ENCODE measurements around the gene PDGFC.

Gene PDGFC, protein sequence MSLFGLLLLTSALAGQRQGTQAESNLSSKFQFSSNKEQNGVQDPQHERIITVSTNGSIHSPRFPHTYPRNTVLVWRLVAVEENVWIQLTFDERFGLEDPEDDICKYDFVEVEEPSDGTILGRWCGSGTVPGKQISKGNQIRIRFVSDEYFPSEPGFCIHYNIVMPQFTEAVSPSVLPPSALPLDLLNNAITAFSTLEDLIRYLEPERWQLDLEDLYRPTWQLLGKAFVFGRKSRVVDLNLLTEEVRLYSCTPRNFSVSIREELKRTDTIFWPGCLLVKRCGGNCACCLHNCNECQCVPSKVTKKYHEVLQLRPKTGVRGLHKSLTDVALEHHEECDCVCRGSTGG

DNA sequence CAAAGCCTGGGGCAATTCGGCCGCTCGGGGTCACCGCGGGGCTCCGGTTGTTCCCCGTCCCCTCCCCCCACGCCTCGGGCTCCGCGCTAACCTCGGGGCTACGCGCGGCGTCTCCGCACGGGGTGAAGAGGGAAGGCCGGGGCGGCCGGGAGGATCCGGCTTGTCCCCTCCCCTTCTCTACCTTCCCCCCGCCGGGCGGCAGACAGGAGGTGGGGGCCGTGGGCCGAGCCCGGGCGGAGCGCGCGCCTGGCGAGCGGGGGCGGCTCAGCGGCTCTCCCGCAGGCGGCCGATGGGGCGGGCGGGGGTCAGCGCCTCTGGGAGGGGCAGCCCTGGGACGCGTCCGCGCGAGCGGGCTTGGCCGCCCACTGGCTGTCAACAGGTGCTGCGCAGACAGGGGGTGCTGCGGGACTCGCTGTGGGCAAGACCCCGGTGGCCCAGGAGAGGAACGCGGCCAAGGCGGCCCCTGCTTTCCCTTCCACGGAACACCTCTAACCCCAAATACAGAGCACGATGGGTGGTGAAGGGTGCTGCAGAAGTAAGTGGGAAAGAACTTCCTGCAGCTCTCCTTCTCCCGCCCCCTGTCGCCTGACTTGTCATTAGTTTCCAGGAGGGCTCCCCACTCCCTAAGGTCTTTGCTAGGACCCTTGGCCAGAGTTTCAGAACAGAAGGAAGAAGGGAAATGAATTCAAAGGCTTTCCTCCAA is at the start of gene PDGFC:
Gene PDGFC, minus strand, starts transcription at position 124 of the 703 bp plus-strand sequence. CDS start 896 bp downstream, outside the sequence.
- no peak for DNase-seq (ENCODE audit: low read depth)

DNA sequence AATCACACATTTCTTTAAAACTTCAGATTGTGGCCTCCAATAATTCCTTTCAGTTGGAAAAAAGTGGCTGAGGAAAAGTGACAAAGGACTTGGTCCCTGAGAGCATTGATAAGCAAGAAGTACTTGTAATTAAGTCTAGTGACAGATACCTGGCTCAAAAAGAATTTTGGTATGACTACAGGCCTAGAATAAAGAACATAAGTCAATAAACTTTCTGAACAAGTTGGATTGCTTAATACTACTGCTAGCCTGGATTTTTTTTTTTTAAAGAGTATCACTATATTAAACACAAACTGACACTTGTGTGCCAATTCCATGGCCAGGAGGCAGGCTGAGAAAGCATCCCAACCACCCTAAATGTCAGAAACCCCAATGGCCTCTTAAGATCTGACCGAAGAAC is 49.3 kb upstream of the PDGFC start:
- no peak for DNase-seq (ENCODE audit: low read depth)

DNA sequence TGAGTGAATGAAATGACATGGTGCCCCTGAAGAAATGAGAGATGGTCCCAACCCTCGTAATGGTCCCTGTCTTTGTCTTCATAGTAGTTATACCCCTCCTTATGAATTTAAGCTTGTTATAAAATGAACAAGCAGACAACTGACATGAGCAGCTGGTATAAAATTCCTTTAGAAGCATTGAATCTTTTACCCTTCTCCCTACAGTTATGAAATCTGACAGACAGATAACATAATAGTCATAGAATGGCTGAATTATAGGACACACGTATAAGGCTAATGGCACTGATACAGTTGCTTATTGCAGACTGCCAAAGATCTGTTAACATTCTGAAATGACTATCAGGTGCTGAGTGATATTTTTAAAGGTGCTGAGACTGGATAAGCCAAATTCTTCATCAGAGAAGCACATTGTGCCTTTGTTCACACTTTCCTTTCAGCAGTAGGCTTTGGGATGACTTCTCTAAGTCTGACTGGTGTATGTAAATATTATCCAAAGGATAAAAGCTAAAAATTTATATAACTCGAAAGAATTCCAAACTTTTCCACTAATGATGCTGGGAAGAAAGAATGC is 47.4 kb upstream of the PDGFC start:
- DNase-seq (ENCODE audit: low read depth): no peak

DNA sequence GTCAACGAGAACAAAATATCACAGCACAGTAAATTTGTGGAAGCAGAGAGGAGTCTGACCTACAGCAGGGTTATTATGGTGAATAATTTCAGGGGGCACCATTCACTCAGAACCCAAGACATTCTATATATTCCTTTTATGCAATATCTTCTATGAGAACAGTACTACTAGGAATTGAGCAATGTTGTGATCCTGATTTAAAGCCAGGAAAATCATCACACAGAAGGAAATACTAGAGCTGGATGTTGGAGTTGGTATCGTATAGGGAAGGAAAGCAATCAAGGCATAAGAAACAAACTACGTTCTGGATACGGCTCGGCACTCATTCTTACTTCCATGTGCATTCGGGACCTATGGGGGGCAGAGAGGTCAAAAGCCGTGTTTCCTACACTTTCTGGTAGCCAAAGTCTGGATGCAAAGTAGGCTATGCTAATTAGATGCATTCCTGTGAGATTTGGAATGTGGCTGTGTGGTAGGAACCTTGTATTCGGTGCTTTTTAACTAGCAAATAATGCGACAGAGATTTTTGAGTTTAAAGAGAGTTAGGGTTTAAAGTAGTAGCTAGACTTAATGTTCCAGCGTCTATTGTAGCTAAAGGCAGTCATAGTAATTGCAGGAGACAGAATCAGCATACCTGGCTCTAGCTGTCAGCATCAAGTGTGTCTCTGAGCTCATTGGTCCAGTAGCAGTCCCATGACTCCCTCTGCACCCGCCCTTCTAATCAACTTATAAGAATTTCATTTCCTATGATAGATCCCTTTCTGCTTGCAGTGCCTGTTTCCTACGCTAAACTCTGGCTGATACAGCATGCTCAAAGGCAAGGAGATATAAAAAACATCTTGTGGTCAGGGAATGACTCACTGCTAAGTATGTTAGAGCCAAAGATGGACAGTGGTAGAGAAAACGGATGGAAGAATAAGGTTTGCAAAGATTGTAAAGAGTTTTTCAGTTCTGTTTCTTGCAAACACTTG is 43.3 kb upstream of the PDGFC start:
- DNase-seq (ENCODE audit: low read depth): no peak

DNA sequence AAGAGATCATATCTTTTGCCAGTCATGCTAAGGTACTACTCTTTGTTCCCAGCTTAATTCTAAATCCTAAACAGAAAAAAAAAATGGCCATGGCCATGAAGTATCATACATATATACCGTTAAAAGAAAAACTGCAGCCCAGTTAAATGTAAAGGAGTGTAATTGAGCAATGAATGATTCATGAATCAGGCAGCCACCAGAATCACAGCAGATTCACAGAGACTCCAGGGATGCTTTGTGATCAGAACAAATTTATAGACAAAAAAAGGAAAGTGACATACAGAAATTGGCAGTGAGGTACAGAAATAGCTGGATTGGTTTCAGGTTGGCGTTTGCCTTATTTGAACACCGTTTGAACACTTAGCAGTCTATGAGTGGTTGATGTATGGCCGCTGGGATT is 42.1 kb upstream of the PDGFC start:
- DNase-seq (ENCODE audit: low read depth): no peak

DNA sequence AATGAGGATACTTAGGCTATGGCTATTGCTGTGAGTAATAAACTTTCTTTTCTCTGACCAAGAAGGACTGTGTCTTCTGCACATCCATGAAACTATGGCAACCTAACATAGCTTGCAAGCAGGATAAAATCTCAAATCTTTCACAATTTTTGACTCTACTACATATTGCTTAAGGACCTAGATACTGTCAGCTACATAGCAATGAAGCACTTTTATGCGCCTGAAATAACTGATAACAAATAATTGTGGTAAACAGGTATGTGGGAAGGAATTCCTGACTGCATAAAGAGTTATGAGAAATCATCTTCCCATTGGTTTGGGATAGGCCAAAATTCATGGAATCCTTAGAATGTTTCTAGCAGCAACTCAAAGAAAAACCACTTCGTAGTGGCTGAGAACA is 41.2 kb upstream of the PDGFC start:
- DNase-seq (ENCODE audit: low read depth): no peak

DNA sequence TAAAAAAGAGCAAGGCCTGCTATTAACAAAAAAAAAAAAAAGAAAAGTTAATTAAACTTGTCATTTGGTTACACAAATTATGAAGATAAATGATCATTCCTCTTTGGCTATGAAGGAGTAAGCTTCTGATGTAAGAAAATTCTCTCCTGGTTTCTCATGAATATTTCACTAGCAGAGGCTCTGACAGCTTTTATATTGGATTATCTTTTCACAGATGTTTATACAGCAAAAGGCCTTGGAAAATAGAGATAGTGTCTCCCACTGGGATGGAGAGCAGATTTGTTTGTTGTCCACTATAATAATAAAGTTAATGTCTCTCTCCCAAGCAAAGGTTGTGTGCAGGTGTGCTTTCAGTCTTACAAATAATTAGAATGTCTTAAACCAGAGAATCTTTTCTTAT is 40.7 kb upstream of the PDGFC start:
- DNase-seq (ENCODE audit: low read depth): no peak

DNA sequence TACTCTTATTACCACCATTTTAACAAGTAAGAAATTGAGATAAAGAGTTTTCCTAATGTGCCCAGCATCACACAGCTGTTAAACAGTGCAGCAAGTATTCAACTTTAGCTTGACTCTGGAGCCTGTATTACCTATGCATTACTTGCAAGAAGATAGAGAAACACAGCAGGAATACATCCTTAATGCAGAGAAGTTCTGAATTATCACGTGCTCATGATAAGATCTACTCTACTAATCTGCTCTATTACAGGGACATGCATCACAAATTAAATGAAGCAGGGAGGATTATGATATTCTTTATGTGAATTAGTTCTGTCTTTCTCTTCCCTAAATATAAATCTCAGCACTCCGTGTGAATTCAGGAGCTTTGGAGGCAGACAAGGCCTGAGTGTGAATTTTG is 39.0 kb upstream of the PDGFC start:
- no peak for DNase-seq (ENCODE audit: low read depth)

DNA sequence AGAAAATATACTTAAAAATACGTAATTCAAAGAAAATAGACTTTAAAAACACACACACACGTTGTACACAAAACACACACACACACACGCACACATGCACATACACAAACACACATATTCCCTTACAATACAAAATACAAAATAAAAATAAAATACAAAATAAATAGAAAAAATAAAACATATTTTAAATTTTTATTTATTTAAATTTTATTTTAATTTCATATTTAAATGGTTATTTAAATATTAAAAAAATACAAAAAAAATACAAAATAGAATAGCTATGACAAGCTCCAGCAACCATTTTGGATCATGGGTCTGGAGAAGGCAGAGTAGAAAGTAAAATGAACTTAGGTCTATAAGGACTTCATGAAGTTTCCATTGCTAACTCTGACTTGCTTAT is 34.2 kb upstream of the PDGFC start:
- no peak for DNase-seq (ENCODE audit: low read depth)

DNA sequence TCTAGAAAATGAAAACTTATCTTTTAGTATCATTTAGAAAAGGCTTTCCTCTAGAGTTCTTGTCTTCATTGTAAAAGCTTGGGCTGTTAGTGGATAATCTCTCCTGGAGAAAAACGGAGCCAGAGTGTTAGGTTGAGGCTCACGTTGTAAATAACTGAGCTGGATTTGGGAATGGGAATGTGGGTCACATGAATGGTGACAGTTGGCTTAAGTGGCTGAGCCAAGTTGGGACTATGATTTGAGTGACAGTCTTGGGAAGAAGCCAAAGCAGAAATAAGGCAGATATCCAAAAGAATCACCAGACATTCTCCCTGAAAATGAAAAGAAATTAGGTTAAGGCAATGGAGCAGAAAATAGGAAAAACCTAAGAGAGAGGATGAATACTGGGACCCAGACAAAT is 33.6 kb upstream of the PDGFC start:
- DNase-seq (ENCODE audit: low read depth): no peak

DNA sequence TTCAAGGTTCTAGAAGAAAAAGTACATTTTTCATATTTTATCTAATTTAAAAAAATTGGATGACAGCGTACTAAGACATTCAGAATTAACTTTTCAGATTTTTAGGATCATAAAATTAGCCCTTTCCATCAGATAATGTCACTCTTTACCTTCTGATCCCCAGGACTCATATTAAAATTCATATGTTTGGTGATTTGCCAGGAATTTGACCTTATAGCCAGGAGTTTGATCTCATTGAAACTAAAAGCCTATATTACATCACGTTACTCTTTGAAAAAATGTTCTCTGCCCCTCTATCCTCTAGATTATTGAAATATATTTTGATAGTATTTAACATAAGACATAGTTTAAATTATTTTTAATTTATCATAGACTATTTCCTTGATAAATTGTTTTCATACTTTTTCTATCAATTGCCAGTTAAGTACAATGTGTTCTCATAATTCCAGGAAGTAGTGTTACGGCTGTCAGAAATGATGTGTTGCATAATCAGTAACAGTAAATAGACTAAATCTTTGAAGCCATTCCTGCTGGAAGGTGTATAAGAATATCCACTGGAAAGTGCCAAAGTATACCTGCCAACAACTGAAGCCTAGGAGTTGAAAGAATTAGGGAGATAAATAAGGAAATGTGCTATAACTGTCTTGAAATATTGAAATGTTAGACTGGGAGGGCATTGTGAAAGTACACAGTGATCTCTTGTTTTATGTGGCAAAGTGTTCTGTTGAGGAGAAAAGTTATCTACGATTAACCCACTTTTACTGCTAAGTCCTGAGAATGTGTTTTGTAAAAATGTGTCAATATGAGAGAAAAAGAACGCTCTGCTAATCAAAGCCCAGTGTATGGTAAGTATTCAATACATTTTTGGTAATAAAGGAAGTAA is 32.9 kb upstream of the PDGFC start:
- DNase-seq (ENCODE audit: low read depth): no peak

DNA sequence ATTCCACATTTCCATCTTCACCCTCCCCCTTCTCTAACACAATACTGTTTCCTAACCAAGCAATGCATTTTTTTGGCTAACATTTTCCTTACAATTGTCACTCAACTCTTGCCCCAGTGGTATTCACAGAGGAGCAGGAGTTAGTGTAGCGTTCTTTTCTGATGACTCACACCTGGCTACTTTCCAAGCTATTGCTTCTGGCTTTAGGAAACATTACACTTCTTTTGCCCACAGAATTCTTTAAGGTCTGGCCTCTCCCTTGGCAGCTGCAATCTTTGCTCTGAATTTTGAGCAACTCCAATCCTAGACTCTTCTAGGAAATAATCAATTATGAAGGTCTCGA is 27.5 kb upstream of the PDGFC start:
- DNase-seq (ENCODE audit: low read depth): no peak

DNA sequence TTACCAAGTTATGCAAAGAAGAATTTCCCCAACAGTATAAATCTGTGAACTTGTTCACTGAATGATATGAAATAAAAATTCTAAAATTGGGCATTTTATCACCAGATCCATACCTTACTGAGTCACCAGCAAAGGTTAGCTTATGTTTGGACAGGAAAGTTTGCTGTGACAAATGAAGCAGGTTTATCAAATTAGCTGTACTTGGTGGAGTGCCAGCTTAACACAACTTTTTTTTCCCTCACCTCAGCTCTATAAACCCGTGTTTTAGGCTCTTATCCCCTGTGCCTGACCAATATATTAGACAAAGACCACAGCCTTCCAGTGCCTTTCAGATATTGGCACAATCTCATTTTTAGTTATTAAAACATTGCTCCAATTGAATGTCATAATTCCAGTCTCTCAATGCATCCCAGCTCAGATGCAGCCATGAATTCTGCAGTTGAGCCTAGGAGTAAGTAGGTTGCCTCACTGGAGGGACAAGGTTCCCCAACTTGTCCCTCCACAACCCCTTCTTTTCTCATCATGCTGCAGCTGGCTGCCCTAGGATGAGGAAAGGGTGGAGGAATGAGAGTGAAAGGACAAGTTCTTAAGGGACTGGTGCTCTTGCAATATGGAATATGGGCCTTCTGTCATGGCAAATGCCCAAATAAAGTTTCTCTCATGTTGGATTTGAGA is 27.0 kb upstream of the PDGFC start:
- no peak for DNase-seq (ENCODE audit: low read depth)

DNA sequence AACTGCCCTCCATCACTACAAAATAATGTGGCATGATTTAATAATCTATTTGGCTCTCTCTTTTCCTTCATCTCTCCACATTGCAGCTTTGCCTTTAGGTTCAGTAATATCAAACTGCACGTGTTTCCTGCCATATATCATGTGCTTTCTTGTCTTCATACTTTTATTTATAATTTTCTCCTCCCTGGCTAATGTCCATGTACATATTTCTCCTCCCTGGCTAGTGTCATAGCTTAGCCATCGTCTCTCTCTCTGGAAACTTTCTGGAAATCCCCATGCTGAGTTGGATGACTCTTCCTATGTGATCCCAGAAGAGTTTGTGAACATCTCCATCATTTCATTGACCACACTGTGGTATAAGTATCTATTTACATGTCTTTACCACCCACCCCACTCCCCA is 21.3 kb upstream of the PDGFC start:
- no peak for DNase-seq (ENCODE audit: low read depth)

DNA sequence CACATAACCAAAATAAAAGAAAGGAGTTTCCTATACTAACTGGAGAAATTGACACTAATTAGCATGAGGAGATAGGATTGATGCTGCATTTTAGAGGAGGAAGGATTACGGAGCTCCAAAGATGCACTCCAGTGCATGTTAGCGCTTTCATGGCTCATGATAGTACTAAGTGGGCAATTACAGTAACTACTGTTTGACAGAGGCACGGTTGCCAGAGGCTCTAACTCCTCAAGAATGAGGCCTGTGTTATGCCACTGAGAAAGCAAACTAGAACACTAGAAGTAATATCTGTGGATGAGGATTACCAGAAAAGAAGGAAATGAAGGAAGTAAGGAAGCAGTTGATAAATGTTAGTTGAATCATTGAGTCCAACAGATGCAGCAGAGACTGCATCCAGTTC is 19.6 kb upstream of the PDGFC start:
- no peak for DNase-seq (ENCODE audit: low read depth)

DNA sequence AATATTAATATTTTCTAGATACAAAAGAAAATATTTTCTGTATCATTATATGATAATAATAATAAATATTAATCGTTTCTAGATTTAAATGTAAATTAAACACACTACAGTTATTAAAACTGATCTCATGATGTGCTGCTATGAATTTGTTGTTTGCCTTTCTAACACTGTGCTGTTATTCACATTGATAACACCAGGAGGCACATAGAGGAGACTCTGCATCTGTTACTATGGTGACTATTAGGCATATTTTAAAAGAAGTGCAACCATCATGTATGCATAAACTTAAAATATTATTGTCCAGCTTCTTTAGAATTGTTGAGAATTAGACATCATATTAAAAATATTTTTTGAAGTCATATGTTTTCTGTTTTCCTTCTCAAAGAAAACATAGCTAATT is 11.8 kb upstream of the PDGFC start:
- DNase-seq (ENCODE audit: low read depth): no peak

DNA sequence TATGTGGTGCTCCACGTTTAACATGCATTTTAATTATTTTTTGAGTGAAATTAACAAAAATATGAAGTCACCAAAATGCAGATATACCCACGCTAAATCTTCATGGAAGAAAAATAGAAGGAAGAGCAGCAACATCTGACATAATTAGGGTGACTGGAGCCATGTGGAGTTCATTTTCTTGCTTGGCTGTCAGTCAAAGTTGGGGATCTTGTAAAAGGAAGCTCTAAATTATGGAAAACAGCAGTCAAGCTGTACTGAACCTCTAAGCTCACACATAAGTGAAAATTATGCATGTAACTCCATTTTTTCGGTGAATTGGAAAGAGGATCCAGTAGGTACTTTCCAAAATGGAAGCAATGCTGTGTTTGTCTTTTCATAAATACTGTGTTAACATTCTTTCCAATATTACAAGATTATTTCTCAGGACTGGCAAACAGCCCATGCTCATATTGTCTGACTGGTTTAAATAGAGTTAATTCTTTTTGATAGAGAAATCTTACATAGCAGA is 9.7 kb upstream of the PDGFC start:
- DNase-seq (ENCODE audit: low read depth): no peak

DNA sequence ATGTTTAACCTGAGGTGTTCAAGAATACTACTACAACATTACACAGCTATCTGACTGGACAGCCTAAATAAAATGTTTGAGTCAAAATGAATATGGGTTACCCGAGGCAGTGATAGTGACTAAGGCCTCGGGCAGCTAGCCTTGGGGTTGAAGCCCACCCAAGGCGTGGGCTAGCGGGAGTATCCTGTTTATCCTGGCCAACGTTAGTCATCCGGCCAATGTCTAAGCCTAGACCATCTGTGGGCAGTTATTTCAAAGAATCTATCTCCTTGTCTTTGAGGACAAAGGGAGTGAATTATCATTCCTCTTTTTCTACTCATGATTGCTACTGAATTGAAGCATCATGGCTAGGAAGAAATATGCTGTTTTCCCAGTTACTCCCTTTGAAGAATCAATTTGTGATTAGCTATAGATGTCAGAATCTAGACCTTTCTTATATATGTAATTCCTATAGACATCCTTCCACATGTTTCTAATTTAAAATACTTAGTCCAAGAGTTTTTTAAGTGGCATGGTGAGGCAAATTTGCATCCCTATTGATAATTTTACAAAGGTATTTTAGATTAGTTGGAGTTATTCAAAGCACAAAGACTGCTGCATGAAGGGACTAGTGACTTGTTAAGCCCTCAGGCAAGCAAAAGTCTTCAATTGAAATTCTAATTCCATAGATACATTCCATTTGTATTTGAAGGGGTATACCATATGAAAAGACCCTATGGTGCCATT is 6.0 kb upstream of the PDGFC start:
- DNase-seq (ENCODE audit: low read depth): no peak

DNA sequence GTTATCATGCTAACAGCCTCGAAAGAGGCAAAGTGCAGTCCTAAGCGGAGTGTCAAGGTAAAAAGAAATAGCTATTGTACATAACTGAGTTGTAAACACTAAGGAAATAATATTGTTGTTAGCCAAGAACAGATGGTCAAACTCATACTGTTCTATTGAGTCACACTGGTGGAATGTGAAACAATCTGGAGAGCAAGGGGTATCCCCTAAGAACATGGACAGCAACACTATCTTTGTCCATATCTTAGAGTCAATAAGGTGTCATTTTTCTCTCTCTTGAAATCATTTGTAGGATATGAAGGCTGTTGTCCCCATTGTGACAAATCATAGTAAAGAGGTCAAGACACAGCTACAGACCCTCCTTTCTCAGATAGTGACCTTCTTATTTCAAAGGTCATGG is 4.5 kb upstream of the PDGFC start:
- DNase-seq (ENCODE audit: low read depth): no peak

DNA sequence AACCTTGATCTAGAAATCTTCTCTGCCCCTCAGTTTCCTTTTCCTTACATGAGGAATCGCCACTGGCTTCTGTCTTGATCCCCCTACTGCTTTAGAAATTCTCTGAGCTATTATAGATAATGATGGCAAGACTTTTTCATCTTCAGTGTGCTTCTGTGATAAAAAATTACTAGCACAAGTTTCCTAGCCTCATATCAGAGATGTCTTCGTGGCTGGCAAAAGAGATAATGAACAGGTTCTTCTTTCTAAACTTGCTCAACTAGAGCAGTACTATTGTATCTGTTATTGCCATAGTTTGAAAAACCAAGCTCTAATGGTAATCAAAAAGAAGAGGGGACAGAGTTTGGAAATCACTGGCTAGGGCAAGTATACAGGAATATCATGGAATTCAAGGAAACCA is 4.1 kb upstream of the PDGFC start:
- no peak for DNase-seq (ENCODE audit: low read depth)

Measured in stimulated activated CD8-positive, alpha-beta memory T cell treated with anti-CD3 and anti-CD28 coated beads, Interleukin-7, amount 100 ng/mL, for 24 hours (primary cell).